GM18502 (cell line): ENCODE measurements around the gene IGIP.
"Not testable (repeated sequence)": the region's sequence is repeated elsewhere in the genome, so short reads cannot be mapped to it uniquely, and the experiment has no call there.

Experiments
- ATAC-seq: cut with Tn5 transposase; IDR thresholded peaks from one replicate; pipeline ENCODE4 v1.9.1; 2021; ENCODE audit warnings: mild to moderate bottlenecking; ENCODE audit not compliant: unreplicated experiment, poor library complexity

Gene IGIP

DNA sequence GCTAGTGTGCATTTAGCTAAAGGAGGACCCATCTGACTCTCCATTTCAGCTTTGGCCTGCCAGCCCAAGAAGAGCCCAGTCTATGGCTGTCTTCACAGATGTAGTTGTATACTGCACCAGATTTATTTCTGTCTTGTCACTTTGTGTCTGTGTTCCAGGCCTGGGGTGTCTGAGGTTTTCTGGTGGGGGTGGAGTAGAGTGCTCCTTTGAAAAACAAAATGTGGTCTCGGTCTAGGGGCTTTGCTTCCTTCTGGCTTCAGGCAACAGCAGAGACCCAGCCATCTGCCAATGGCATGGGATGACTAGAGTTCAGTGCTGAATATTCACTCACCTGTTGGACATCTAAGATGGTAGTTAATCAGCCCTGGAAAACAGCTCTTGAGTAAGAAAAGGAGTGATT is 10.9 kb downstream of the IGIP start:
- ATAC-seq: no peak

DNA sequence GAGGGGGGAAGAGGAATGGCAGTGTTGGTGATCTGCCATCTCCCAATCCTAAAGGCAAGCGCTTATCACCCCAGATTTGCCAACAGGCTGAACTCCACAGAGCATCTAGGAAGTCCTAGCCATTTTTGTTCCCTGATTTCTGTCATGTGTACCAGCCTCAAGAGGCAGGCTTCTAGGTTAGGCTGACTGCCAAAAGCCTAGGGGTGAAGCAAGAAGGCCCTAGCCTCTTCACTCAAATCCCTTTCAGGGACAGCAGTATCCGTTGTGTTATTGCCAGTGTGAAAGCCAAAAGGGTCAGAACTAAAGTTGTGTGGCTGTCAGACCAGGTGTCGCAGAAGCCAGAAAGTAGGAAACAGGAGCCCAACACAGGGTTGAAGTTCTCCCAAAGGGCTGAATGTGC is 14.7 kb downstream of the IGIP start:
- ATAC-seq: no peak

DNA sequence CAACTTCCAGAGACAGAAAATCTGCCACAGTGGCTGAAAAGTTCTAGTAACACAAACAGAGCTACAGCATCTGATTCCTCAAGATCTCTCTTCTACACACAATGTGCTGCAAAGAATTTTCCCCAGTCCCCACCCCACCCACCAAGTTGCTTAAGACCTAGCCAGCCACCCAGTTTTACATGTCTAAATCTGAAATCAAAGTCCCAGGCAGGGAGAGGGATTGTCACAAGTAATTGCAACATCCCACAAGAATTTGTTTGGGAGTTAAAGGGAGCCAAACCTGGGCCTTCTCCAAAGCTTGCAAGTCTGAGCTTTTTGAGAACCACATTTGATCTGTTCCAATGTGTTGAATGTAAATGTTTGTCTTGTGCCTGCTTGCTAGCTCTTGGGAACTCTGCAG is 15.5 kb downstream of the IGIP start:
- no peak for ATAC-seq

DNA sequence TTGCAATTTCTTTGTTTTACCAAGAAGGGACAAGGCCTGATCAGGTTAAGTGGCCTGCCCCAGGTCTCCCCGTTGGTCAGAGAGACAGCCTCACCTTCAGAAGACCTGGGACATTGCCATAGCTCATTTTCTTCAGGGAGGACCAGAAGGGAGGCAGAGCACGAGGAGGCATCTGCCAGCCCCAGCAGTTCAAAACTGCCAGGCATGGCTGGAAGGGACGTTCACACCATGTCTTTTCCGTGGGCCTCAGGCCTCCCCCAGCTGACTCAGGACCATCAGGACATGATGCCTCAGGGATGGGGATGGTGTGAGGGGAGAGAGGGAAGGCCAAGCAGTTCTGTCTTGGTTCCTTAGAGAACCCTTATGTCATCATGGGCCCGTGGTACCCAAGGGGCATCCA is 16.5 kb downstream of the IGIP start:
- no peak for ATAC-seq

DNA sequence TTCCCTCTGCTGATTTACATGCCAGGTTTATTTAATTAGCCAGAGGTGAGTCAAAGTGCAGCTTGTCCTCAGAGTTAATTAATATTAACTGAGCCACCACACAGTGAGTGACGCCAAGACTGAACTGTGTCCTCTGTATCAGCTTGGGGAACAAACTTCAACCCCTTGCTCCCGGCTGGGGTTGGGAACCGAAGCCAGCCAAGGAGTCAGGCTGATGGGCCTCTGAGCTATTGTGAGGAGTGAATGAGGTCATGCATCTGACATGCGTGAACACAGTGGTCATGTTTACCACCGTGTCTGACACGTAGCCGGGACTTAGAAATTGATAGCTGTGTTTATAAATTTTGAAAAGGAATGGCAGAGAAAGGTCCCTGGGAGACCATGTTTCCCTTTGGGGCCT is 17.1 kb downstream of the IGIP start:
- ATAC-seq: no peak

DNA sequence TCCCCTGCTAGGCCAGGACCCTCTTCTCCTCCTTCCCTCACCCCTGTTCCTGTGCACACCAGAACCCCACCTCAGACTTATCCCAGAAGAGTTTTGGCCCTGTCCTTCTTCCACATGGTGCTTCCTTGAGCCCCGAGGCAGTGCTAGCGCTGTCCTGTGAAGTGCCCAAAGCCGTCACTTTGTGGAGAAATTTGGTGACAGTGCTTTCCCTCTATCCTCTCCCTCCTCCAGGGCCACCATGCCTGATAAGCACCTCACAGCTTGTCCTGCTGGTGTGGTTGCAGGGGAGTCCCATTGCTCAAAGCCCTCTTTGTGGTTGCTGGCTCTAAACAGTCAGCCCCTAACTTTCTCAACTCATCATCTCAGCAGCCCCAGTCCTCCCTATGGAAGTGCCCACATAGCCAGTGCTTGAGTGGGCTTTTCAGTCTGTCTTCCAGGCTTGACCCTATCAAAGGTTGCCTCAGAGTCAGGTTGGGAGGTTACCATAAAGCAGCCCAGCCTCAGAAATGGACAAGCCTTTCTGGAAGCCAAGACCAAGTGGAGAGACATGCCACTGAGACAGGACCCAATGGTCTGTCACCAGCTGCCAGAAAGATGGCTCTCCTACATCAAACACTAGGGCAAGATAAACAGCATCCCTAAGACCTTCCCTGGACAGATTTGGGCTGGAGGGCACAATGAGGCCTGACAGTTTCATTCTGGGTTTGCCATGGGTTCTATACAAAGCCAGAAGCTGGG is 18.0 kb downstream of the IGIP start:
- peak; percentile 7 for ATAC-seq

DNA sequence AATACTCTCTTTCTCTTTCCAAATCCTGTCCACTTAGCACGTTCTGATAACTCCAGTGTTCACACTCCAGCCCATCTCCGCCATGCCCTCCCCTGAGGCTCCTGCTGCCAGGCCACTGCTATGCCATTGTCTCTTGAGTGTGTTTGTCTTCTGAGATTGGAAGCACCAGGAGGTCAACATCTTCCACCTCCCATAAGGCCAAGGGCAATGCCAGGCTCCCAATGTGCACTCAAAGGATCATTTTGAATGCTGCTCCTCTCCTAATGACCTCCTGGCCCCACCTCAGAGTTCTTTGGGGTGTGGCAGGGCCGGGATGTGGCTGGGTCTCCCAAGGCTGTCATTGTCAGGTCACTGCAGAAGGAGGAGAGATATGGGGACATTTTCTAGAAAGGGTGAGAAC is 19.5 kb downstream of the IGIP start:
- no peak for ATAC-seq

DNA sequence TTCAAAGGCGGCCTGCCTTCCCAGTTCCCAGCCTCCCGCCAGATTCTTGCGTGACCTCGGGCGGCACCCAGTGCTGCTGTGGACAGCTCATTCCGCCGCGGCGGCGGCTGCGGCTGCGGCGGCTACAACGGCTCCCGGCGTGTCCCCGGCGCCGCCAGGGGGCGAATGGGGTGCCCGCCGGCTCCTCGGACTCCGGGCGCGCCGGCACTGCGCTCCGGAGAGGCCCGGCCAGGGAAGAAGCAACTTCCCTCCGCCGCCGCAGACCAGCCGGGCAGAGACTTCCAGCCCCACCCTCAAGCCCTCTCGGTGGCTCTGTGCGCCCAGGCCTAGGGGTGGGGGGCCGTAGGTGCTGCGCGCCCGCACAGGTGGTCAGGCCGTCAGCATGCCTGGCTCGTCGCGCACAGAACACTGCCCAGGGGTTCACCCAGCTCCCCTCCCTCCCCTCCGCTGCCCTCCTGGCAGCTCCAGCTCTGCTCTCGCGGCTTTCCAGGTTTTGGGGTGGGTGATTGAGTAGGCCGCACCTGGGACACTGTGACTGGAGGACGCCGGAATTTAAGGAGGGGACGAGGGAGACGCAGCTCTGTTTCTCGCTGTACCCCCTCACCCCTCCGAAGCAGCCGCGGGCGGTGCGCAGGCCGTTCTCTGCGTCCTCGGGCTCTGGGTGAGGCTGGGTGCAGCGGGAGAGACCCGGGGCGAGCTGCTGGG is 20.2 kb downstream of the IGIP start:
- ATAC-seq: peak; percentile 64

DNA sequence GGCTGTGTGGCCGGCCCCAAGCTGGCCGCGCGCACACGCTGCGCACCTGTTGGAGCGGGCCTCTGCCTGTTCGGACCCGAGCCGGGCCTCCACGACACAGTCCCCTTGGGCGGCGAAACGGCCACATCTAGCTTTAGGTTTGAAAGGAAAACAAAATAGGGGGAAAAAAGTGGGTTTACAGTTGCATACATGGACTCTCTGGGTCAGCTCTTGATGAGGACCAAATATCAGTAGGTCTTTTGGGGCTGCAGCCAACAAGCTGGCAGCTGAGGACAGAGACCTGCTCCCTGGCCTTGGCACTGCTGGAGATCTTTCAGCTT is 20.7 kb downstream of the IGIP start:
- ATAC-seq: no peak

DNA sequence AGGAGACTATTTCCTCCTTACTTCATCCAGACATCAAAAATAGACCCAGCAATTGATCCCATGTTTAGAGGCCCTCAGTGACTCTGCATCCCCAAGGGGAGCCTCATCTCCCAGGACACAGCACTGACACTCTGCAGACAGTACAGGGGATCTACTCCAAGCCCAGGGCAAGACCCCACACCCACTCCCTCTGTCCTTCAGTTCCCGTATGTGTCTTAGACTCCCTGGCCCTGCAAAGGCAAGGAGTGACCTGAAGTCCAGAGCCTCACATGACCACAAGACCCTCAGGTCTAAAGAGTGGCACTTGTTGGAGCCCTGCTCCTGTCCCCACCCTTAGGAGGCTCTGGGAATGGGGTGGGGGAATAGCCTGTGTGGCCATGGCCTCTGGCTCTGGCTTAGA is 21.7 kb downstream of the IGIP start:
- no peak for ATAC-seq

DNA sequence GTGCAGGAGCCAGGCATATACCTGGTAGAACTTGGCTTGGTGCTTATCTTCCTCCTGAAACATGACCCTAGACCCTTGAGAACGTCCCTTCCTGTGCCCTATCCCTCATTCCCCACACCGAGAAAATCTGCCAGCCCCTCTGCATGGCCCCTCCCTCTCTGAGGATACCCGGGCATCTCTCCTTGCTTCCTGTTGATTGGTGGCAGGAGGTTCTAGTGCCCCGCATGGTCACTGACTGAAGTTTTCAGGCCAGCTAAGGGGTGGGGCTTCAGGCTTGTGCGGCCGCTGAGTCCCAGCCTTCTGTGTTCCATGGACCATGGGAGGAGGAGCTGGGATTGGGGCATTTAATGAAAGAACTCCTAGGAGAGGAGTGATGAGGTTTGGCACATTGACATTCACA is 22.8 kb downstream of the IGIP start:
- ATAC-seq: no peak

DNA sequence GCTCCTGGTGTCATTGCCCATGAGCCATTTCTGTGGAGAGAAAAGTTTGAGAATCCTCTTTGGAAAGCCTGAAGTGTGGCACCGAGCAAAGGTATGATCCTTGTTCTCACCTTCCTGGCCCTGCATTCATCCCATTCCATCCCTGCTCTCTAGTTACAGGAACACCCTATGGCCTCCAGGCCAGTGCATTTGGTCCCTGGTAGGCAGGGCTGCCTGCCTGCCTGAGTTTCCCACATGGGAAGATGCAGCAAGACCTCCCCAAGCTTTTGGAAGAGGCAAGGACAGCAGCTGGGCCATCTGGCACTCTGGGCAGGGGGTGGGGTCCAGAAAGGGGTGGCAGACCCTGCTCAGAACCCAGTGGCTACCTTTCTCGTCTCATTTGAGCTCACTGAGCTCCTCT is 24.5 kb downstream of the IGIP start:
- no peak for ATAC-seq

DNA sequence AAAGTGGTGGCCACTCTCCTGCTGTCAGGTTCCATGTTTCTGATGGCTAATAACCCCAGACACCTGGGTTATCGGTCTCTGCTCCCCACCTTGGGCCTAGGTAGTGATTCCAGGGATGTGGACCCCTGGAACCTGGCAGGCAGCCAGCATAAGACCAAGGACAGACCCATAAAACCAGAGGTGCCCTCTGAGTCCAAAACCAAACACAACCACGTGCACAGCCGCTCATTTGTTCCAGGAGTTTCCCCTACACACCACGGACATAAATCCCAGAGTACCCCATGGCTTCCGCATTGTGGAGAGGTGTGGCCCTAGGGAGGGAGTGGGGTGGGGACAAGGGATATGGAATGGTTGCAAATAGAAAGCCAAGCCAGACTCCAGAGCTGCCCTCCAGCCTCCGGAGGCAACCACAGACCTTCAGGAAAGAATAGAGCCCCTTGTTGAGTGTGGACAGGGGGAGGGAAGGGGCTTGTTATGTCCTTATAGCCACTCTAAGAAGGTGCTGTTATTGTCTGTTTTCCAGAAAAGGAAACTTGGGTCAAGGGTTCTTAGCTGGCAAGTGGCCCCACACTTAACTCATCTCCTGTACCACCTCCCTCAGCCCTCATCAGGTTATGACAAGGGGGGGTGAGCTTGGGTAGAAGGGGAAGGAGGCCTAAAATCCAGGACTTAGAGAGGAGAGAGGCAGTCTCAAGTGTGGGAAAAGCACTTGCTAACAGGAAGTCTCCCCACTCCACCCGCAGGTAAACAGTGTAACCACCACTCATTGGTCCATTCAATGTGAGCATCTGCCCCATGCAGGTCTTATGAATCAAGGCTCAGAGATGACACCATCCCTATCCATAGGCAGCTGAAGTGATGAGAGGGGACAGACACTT is 25.6 kb downstream of the IGIP start:
- no peak for ATAC-seq

DNA sequence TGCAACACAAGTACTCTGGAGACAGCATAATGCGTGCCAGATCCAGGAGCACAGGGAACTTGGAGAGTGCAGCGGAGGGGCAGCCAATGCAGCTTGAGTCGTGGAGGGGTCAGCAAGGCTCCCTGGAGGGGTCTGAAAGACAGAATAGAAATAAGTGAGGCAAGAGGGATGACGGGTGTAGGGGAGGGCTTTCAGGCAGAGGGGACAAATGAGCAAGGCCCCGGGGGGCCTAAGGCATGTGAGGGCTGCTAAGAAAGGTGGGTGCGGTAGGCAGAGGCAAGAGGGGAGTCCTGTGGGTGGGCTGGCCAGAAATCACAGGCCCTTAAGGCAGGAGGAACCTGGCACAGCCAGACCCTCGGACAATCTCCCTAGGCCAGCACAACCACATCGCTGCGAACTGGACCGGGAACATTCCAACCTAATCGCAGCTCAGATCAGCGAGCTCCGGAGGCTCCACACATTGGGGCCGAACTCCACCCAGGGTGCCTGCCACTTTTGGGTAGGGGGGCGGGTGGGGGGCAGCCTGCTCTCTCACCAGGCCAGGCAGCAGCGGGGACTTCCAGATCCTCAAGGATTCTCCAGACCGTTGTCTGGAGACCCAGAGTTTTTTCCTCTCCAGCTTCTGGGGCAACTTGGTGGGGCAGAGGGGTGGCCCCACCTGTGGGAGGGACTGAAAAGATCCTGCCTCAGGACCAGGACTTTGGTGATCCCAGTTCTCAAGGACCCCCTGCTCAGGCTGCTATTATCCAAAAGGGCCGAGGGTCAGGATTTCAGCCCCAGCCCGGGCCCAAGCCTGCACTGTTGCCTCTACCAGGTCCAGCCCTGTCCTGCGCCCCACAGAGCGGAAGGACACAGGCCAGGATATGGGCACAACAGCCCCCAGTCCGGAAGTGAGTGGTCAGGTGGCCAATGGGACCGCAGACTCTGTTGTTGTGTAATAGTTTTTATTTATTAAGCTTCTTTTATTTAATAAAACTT is 26.6 kb downstream of the IGIP start:
- ATAC-seq: no peak

DNA sequence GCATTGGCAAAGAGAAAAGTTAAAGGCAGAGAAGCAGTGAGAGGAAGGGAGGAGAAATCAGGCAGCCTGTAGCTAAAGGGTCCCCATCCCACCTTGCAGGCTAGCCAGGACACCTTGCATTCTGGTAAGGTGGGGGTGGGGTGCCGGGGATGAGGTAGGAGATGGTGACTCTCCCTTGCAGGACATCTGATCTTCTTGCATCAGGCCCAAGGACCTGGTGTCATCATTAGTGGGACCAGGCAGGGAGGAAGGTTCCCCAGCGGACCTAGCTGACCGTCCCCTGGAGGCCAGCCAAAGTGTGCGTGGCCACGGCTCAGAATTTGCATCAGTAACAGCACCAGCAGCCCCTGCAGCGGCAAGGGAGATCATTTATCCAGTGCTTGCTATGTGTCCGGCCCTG is 27.5 kb downstream of the IGIP start:
- ATAC-seq: no peak

DNA sequence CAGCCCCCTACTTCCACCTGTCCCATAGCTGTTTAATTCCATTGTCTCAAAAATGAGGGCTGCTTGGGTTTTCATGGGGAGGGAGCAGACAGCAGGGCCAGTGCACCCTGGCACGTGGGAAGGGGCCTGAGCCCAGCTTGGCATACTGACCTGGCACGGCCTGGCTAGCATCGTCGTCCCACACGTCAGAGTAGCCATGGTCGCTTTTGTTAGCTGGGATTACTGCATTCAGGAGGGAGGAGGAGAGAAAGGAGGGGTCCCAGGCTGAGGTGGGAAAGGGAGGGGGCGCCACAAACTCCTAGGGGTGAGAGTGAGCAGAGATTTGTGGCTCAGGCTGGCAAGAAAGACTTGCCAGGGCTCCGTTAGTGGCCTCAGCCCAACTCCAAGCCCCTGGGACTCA is 28.2 kb downstream of the IGIP start:
- ATAC-seq: no peak

DNA sequence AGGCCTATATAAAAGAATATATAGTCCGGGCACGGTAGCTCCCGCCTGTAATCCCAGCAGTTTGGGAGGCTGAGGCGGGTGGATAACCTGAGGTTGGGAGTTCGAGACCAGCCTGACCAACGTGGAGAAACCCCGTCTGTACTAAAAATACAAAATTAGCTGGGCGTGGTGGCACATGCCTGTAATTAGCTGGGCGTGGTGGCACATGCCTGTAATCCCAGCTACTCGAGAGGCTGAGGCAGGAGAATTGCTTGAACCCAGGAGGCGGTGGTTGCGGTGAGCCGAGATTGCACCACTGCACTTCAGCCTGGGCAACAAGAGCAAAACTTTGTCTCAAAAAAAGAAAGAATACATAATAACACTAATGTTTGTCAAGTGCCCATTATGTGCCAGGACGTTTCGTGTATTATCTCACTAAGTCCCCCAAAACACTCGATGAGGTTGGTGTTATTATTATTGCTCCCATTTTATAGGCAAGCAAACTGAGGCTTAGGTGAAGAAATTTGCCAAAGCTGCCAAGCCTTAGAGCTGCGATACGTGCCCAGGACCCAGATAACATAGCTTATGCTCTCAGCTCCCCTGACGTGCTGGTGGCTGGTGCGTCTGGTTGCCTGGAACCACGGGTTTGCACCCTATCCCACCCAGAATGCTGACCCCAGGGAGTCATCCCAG is 29.1 kb downstream of the IGIP start:
- not testable (repeated sequence) for ATAC-seq

DNA sequence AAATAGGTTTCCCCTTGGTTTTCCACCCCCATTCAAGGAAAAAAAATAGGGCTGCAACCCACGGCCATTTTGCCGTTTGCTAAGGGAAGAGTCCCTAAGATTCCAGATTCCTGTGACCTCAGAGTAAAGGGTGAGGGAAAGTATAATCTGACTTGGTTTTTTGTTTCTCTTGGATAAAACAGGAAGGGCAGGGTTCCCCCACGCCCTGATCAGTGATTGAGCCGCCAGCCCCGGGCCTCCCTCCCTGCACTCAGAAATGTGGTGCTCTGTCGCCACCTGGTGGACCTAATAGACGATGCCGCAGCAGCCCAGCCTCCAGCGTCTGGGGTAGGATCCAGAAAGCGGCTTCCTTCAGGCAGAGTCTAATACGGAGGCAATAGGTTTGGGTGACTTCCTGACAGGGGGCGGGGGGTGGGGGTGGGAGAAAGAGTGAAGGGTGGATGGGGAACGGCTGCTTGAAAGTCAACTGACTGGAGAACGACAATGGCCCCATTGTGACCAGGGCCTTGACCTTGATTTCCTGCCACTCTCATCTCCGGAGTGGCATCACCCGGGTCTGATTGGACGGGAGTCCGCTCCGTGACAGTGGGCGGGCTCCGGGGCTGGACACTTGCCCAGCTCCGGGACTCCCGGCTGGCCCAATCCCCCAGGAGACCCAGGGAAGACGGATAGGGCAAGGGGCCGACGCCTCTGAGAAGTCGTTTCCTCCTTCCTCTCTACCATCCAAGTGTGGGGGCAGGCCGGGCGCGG is 31.5 kb downstream of the IGIP start:
- peak; percentile 98 for ATAC-seq
